H1 (cell line): ENCODE results near the gene PRSS3. TPM values are rescaled to one million over a fixed set of nuclear protein-coding genes. Genes with fewer than 3 reads are reported as not detected.

Source experiments
- CTCF ChIA-PET: fragments of 300-600 bp; sonication (Branson Sonifier 250); formaldehyde crosslinking; loops from one replicate; lab custom pipeline; 2021; ENCODE audit not compliant: partially characterized antibody; lab: Charles Lee
- POLR2A ChIA-PET: fragments of 300-600 bp; sonication (Branson Sonifier 250); formaldehyde crosslinking; loops from one replicate; lab custom pipeline; 2021; ENCODE audit warnings: inconsistent platforms; ENCODE audit not compliant: partially characterized antibody; lab: Charles Lee
- DNase-seq, 2 experiments: peaks; one replicate each; pipeline versions ENCODE4 v3.0.0 to v3.0.0-alpha.2; 2010 to 2022; ENCODE audit warnings: low spot score in 2 of 2, low read depth in 1 of 2, mixed read lengths in 1 of 2
- FAIRE-seq: peaks from 2 replicates; lab custom pipeline; 2011; peaks lifted over from hg19 to GRCh38; lab: Jason Lieb, UNC
- H2AFZ ChIP-seq: 2 replicates; pipeline ENCODE4 v1.8.1; 2012; ENCODE audit warnings: low read length, inconsistent platforms
- H2AK5ac ChIP-seq: 2 replicates; pipeline ENCODE4 v1.6.1; 2013; ENCODE audit warnings: low read depth, low read length
- H2BK120ac ChIP-seq: replicated peaks from 2 replicates; pipeline ENCODE3; 2013; ENCODE audit warnings: low read depth, low read length, inconsistent platforms
- H2BK12ac ChIP-seq: 2 replicates; pipeline ENCODE4 v1.6.1; 2013; ENCODE audit warnings: low read depth, low read length
- H2BK15ac ChIP-seq: 2 replicates; pipeline ENCODE4 v1.6.1; 2013; ENCODE audit warnings: low read length
- H2BK20ac ChIP-seq: 2 replicates; pipeline ENCODE4 v1.6.1; 2013; ENCODE audit warnings: low read length
- H2BK5ac ChIP-seq: 2 replicates; pipeline ENCODE4 v1.6.1; 2013; ENCODE audit warnings: low read depth, low read length
- H3K14ac ChIP-seq: 2 replicates; pipeline ENCODE4 v1.6.1; 2013; ENCODE audit warnings: inconsistent platforms; ENCODE audit not compliant: insufficient read length
- H3K18ac ChIP-seq: 2 replicates; pipeline ENCODE4 v1.6.1; 2013; ENCODE audit warnings: low read length; ENCODE audit errors: extremely low read depth
- H3K23ac ChIP-seq: 2 replicates; pipeline ENCODE4 v1.6.1; 2013; ENCODE audit warnings: inconsistent platforms; ENCODE audit not compliant: insufficient read length
- H3K23me2 ChIP-seq: 2 replicates; pipeline ENCODE4 v1.6.1; 2013; ENCODE audit warnings: low read depth, low read length
- H3K27ac ChIP-seq: 2 replicates; pipeline ENCODE4 v1.6.1; 2011; ENCODE audit warnings: low read depth, low read length, inconsistent platforms
- H3K27me3 ChIP-seq, 4 experiments: replicated peaks in 1 of 4; 1 replicate in 1 of 4; 2 replicates in 3 of 4; pipeline versions ENCODE4 v1.6.1 to v1.8.1; 2011 to 2013; ENCODE audit warnings: low read length in 3 of 4, mild to moderate bottlenecking in 3 of 4, inconsistent platforms in 2 of 4, mixed read lengths in 2 of 4, moderate library complexity in 1 of 4; ENCODE audit not compliant: control insufficient read depth in 3 of 4, insufficient read depth in 3 of 4; ENCODE audit errors: extremely low read depth in 1 of 4
- H3K36me3 ChIP-seq, 4 experiments: 2 replicates each; pipeline versions ENCODE4 v1.6.1 to v1.8.1; 2011 to 2013; ENCODE audit warnings: mild to moderate bottlenecking in 4 of 4, low read length in 3 of 4, moderate library complexity in 2 of 4, control low read depth in 1 of 4, inconsistent platforms in 1 of 4; ENCODE audit not compliant: insufficient read depth in 4 of 4, control insufficient read depth in 2 of 4
- H3K4ac ChIP-seq: replicated peaks from 2 replicates; pipeline ENCODE3; 2013; ENCODE audit warnings: low read length, low read depth, mixed read lengths, inconsistent platforms; ENCODE audit not compliant: insufficient read length
- H3K4me1 ChIP-seq, 4 experiments: replicated peaks in 1 of 4; 1 replicate in 1 of 4; 2 replicates in 3 of 4; pipeline versions ENCODE4 v1.6.1 to v1.8.1; 2011 to 2013; ENCODE audit warnings: low read length in 3 of 4, inconsistent platforms in 2 of 4, mixed read lengths in 1 of 4; ENCODE audit not compliant: insufficient read depth in 4 of 4, control insufficient read depth in 3 of 4
- H3K4me2 ChIP-seq, 2 experiments: 2 replicates each; pipeline versions ENCODE4 v1.6.1 to v1.8.1; 2011 to 2013; ENCODE audit warnings: low read depth in 2 of 2, low read length in 2 of 2, control low read depth in 1 of 2, inconsistent platforms in 1 of 2, mild to moderate bottlenecking in 1 of 2; ENCODE audit not compliant: insufficient read depth in 1 of 2
- H3K4me3 ChIP-seq, 4 experiments: fragments of 200-600, 300-600 bp in 1 of 4; sonication (generic), shearing (Covaris generic), sonication (Bioruptor Twin) in 1 of 4; 2 replicates each; pipeline versions ENCODE4 v1.5.1 to v1.8.1; 2011 to 2016; ENCODE audit warnings: low read length in 4 of 4, low read depth in 3 of 4, control low read depth in 2 of 4, inconsistent platforms in 2 of 4, mild to moderate bottlenecking in 2 of 4, mixed read lengths in 1 of 4, moderate library complexity in 1 of 4; ENCODE audit not compliant: insufficient read depth in 2 of 4; ENCODE audit errors: extremely low read depth in 1 of 4
- H3K56ac ChIP-seq: replicated peaks from 2 replicates; pipeline ENCODE3; 2013; ENCODE audit warnings: low read depth, mild to moderate bottlenecking, mixed read lengths, low read length, inconsistent platforms; ENCODE audit not compliant: insufficient read length
- H3K79me1 ChIP-seq: 2 replicates; pipeline ENCODE4 v1.6.1; 2013; ENCODE audit warnings: low read depth, low read length, control low read depth
- H3K79me2 ChIP-seq, 2 experiments: 2 replicates each; pipeline versions ENCODE4 v1.6.1 to v1.8.1; 2012 to 2013; ENCODE audit warnings: low read length in 2 of 2, mild to moderate bottlenecking in 2 of 2, inconsistent platforms in 1 of 2; ENCODE audit not compliant: insufficient read depth in 2 of 2, control insufficient read depth in 1 of 2
- H3K9ac ChIP-seq, 4 experiments: replicated peaks in 1 of 4; 1 replicate in 1 of 4; 2 replicates in 3 of 4; pipeline versions ENCODE4 v1.6.1 to v1.8.1; 2011 to 2013; ENCODE audit warnings: low read depth in 3 of 4, low read length in 3 of 4, control low read depth in 2 of 4, mild to moderate bottlenecking in 2 of 4, moderate library complexity in 2 of 4, inconsistent platforms in 1 of 4; ENCODE audit errors: extremely low read depth in 1 of 4
- H3K9me3 ChIP-seq, 2 experiments: 2 replicates each; pipeline versions ENCODE4 v1.6.1 to v1.8.1; 2012 to 2013; ENCODE audit warnings: mild to moderate bottlenecking in 2 of 2, moderate library complexity in 2 of 2, control low read depth in 1 of 2, inconsistent platforms in 1 of 2, low read depth in 1 of 2, low read length in 1 of 2, mixed read lengths in 1 of 2; ENCODE audit not compliant: insufficient read depth in 2 of 2
- H4K20me1 ChIP-seq, 2 experiments: replicated peaks in 1 of 2; 2 replicates each; pipeline versions ENCODE3 to v1.8.1; 2011 to 2013; ENCODE audit warnings: inconsistent platforms in 2 of 2, low read length in 2 of 2, mild to moderate bottlenecking in 1 of 2; ENCODE audit not compliant: insufficient read depth in 2 of 2, control insufficient read depth in 1 of 2
- H4K5ac ChIP-seq: 2 replicates; pipeline ENCODE4 v1.6.1; 2013; ENCODE audit warnings: low read length, low read depth, mixed read lengths, inconsistent platforms; ENCODE audit not compliant: insufficient read length
- H4K8ac ChIP-seq: 2 replicates; pipeline ENCODE4 v1.8.0; 2013; ENCODE audit warnings: mild to moderate bottlenecking, moderate library complexity, low read length, inconsistent platforms; ENCODE audit not compliant: insufficient read depth; ENCODE audit errors: extremely low read depth
- H4K91ac ChIP-seq: replicated peaks from 2 replicates; pipeline ENCODE3; 2013; ENCODE audit warnings: low read length, mixed read lengths, inconsistent platforms; ENCODE audit not compliant: insufficient read length
- BACH1 ChIP-seq: IDR thresholded peaks from 2 replicates; pipeline ENCODE4 v1.6.1; 2012; ENCODE audit warnings: low read length, improper control_type of control experiment
- BCL11A ChIP-seq, 2 experiments: IDR thresholded peaks; one replicate each; pipeline ENCODE4 v1.6.1; 2011; ENCODE audit warnings: low read depth in 2 of 2, low read length in 2 of 2, mild to moderate bottlenecking in 2 of 2
- CEBPB ChIP-seq: IDR thresholded peaks from 2 replicates; pipeline ENCODE4 v1.6.1; 2012; ENCODE audit warnings: low read depth, low read length
- CREB1 ChIP-seq: IDR thresholded peaks from 2 replicates; pipeline ENCODE4 v1.6.1; 2012; ENCODE audit warnings: inconsistent platforms
- EP300 ChIP-seq, 2 experiments: IDR thresholded peaks; 1 replicate in 1 of 2; 2 replicates in 1 of 2; pipeline ENCODE4 v1.6.1; 2011 to 2012; ENCODE audit warnings: low read depth in 2 of 2, low read length in 2 of 2, mild to moderate bottlenecking in 2 of 2, borderline replicate concordance in 1 of 2, inconsistent platforms in 1 of 2, moderate library complexity in 1 of 2
- EZH2 ChIP-seq: fragments of 200-600 bp; sonication (generic); IDR thresholded peaks from 2 replicates; pipeline ENCODE4 v1.7.1; 2012; ENCODE audit warnings: low read depth, mild to moderate bottlenecking, moderate library complexity, low read length, inconsistent platforms; ENCODE audit not compliant: severe bottlenecking
- HDAC6 ChIP-seq: IDR thresholded peaks from one replicate; pipeline ENCODE4 v1.7.1; 2012; ENCODE audit warnings: low read depth, mild to moderate bottlenecking, inconsistent platforms, low read length, moderate library complexity
- POLR2AphosphoS5 ChIP-seq: IDR thresholded peaks from 2 replicates; pipeline ENCODE4 v1.6.1; 2011; ENCODE audit warnings: low read depth, low read length
- RNF2 ChIP-seq: fragments of 200-900, 300-1000 bp; sonication (generic); IDR thresholded peaks from 2 replicates; pipeline ENCODE4 v1.7.1; 2016; ENCODE audit warnings: borderline replicate concordance, low read depth, mild to moderate bottlenecking, antibody characterized with exemption, low read length; ENCODE audit not compliant: poor library complexity, severe bottlenecking; ENCODE audit errors: missing control alignments
- SUZ12 ChIP-seq: fragments of 200-600 bp; sonication (generic); IDR thresholded peaks from 2 replicates; pipeline ENCODE4 v1.6.1; 2012; ENCODE audit warnings: mild to moderate bottlenecking, inconsistent platforms, low read length, moderate library complexity, mixed read lengths
- TAF7 ChIP-seq: optimal IDR thresholded peaks from 2 replicates; pipeline ENCODE3; 2011; ENCODE audit warnings: low read depth, mild to moderate bottlenecking, inconsistent platforms, low read length, moderate library complexity, borderline replicate concordance
- TBP ChIP-seq: IDR thresholded peaks from 2 replicates; pipeline ENCODE4 v1.6.1; 2011; ENCODE audit warnings: low read depth, low read length, improper control_type of control experiment
- WGBS, 2 experiments: shearing (Covaris generic) in 1 of 2; methylation state at CpG; one replicate each; pipeline versions ENCODE4 v1.1.6 to v1.1.7; 2013 to 2015; ENCODE audit warnings: low lambda C conversion rate in 2 of 2, mixed read lengths in 2 of 2, inconsistent platforms in 1 of 2, low coverage in 1 of 2, missing lambda C conversion rate in 1 of 2; ENCODE audit not compliant: insufficient replicate concordance in 2 of 2, insufficient coverage in 1 of 2, insufficient read length in 1 of 2; ENCODE audit errors: extremely low coverage in 1 of 2, missing lambda C conversion rate in 1 of 2; 5-methylcytosine and 5-hydroxymethylcytosine counted together
- polyA plus RNA-seq, 7 experiments: library from polyadenylated mRNA; depleted of rRNA in 3 of 7; stranded (reverse) in 5 of 7; unstranded in 2 of 7; fragments of >200 nt in 5 of 7; fragments of 200-250 nt in 2 of 7; gene quantifications; 1 replicate in 5 of 7; 2 replicates in 1 of 7; 4 replicates in 1 of 7; pipeline versions ENCODE4 v1.2.1 to v1.2.3, GENCODE V29; 2011 to 2013; ENCODE audit warnings: missing spikeins in 2 of 7, mixed read lengths in 2 of 7
- total RNA-seq: library from RNA; stranded (reverse); fragmentation: NEBNext Ultra II Directional; extraction: Animal tissue kit (Norgen Biotek cat#: 25700); gene quantifications from 2 replicates; pipeline ENCODE4 v1.2.1, GENCODE V29; 2021
- TF ChIP-seq, protein P1 (sequence below): IDR thresholded peaks from 2 replicates; pipeline ENCODE4 v1.6.1; 2012; ENCODE audit warnings: inconsistent platforms

Gene PRSS3
- total and polyA plus RNA-seq, 2 of the 8 experiments (the other 6 are each of a cell fraction or from before 2014, with no cell fraction given), result 0.12 TPM; not detected in 1

- Histone ChIP-seq H2BK15ac (no peak overlapping the region), H3K4me3 (no peak overlapping the region), H4K8ac (no peak overlapping the region), H2AFZ (no peak overlapping the region), H3K9ac (no peak overlapping the region), H3K4me2 (no peak overlapping the region), H3K36me3 (no peaks in the 10 kb centered on the region), H3K27ac (no peak overlapping the region), H2BK12ac (no peak overlapping the region), H3K4me1 (peaks cover 2 to 8% (median 3%) of the 10 kb centered on the region in 4 experiments; a peak in 6 of 7 replicates), H2AK5ac (no peak overlapping the region), H2BK120ac (no peak overlapping the region), H2BK5ac (no peak overlapping the region), H3K4ac (no peak overlapping the region), H3K27me3 (no peaks in the 10 kb centered on the region), H3K23ac (no peak overlapping the region), H4K20me1 (no peaks in the 10 kb centered on the region), H3K14ac (no peak overlapping the region), H2BK20ac (no peak overlapping the region), H3K9me3 (no peaks in the 10 kb centered on the region), H4K5ac (no peak overlapping the region), H3K18ac (no peak overlapping the region), H3K79me2 (no peaks in the 10 kb centered on the region)
- CTCF ChIA-PET, result interaction anchor here (1.0 to 3.6 kb wide), 5 partner anchors 16 to 127 kb away, joined by 3 to 20 read pairs (median 5); no protein-coding TSS in a partner anchor
- whole genome bisulfite sequencing, 2 experiments, result 87% methylated on average over 2 of the region's 2 CpGs; no CpG with 5 or more reads in 1 of the 2 experiments
- POLR2A ChIA-PET, result no interaction called here
- FAIRE-seq (no peak), DNase-seq (no peak)
- TF ChIP-seq HDAC6, result no peak
- no peak for TF ChIP-seq TBP
- no peak for TF ChIP-seq BACH1
- TF ChIP-seq POLR2AphosphoS5, result no peak
- TF ChIP-seq, protein P1, sequence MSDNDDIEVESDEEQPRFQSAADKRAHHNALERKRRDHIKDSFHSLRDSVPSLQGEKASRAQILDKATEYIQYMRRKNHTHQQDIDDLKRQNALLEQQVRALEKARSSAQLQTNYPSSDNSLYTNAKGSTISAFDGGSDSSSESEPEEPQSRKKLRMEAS, result no peak
- no peak for TF ChIP-seq CEBPB
- TF ChIP-seq SUZ12, result no peak
- TF ChIP-seq EP300 (IDR thresholded peaks at IDR 0.05; ENCODE audit: borderline replicate concordance in 1 of 2, low read depth in 2 of 2, low read length in 2 of 2), result no peak
- TF ChIP-seq EZH2, result no peak
- no peak for TF ChIP-seq BCL11A (IDR thresholded peaks at IDR 0.05; ENCODE audit: low read depth in 2 of 2, low read length in 2 of 2)
- TF ChIP-seq CREB1, result no peak
- TF ChIP-seq RNF2, result no peak
- no peak for TF ChIP-seq TAF7
- TF ChIP-seq, all 59 proteins: peak for 0
- Histone ChIP-seq H3K23me2 (no peaks in the 10 kb centered on the region), H4K91ac (no peak overlapping the region), H3K79me1 (no peaks in the 10 kb centered on the region), H3K56ac (no peak overlapping the region)
Observed at GRCh38 chr9:33794560-33794959, 801 bp upstream of the PRSS3 start.
